IPS-NIHi7 (cell line): ENCODE results near the gene GPN1.
"Not testable (repeated sequence)": the region's sequence is repeated elsewhere in the genome, so short reads cannot be mapped to it uniquely, and the experiment has no call there.

Experiments used
- DNase-seq: peaks from one replicate; pipeline ENCODE4 v3.0.0; 2012; ENCODE audit warnings: mixed read lengths; ENCODE audit errors: extremely low spot score

The GPN1 gene

GRCh38 chr2:27671235-27671634 lies 42.4 kb downstream of the GPN1 start:
- no peak for DNase-seq

GRCh38 chr2:27672723-27673486 lies 44.1 kb downstream of the GPN1 start:
- no peak for DNase-seq

GRCh38 chr2:27680571-27680970 lies 51.7 kb downstream of the GPN1 start:
- DNase-seq: no peak

- no peak for DNase-seq
Measured at GRCh38 chr2:27681841-27682240, 53.0 kb downstream of the GPN1 start.

- not testable (repeated sequence) for DNase-seq
Measured at GRCh38 chr2:27682334-27682771, 53.5 kb downstream of the GPN1 start.

- peak; percentile 79 for DNase-seq
Measured at GRCh38 chr2:27683390-27684071, 54.7 kb downstream of the GPN1 start.

- DNase-seq: not testable (repeated sequence)
Measured at GRCh38 chr2:27685006-27685405, 56.2 kb downstream of the GPN1 start.

GRCh38 chr2:27685577-27685976 lies 56.7 kb downstream of the GPN1 start:
- no peak for DNase-seq

GRCh38 chr2:27687232-27687631 lies 58.4 kb downstream of the GPN1 start:
- DNase-seq: no peak

GRCh38 chr2:27689424-27689823 lies 60.6 kb downstream of the GPN1 start:
- DNase-seq: no peak

- DNase-seq: no peak
Measured at GRCh38 chr2:27690052-27690451, 61.2 kb downstream of the GPN1 start.

- DNase-seq: no peak
Measured at GRCh38 chr2:27697660-27698059, 68.8 kb downstream of the GPN1 start.
